Kidney (tissue), 14 donors: ENCODE data around the gene SNX9. TPM values are rescaled to one million over a fixed set of nuclear protein-coding genes. Genes with fewer than 3 reads are reported as not detected.

Experiments
- DNase-seq, 5 donors: peaks; one replicate each; pipeline ENCODE4 v3.0.0-alpha.2; 2013 to 2020
- FAIRE-seq: peaks from 2 replicates; lab custom pipeline; 2012; peaks lifted over from hg19 to GRCh38; lab: Jason Lieb, UNC
- H3K27ac ChIP-seq, 2 donors: one replicate each; pipeline ENCODE4 v1.7.0; 2013; ENCODE audit warnings: low read depth in 2 of 2, low read length in 2 of 2, inconsistent platforms in 1 of 2
- H3K27me3 ChIP-seq: one replicate; pipeline ENCODE4 v1.7.1; 2013; ENCODE audit warnings: low read length, inconsistent platforms; ENCODE audit not compliant: control insufficient read depth, insufficient read depth
- H3K36me3 ChIP-seq, 3 donors: one replicate each; pipeline versions ENCODE4 v1.7.0 to v1.7.1; 2013; ENCODE audit warnings: low read length in 3 of 3, control low read depth in 1 of 3, inconsistent platforms in 1 of 3; ENCODE audit not compliant: insufficient read depth in 3 of 3, control insufficient read depth in 2 of 3
- H3K4me1 ChIP-seq, 3 donors: one replicate each; pipeline versions ENCODE4 v1.7.0 to v1.7.1; 2013; ENCODE audit warnings: low read length in 3 of 3, inconsistent platforms in 1 of 3, low read depth in 1 of 3; ENCODE audit not compliant: control insufficient read depth in 2 of 3, insufficient read depth in 2 of 3
- H3K4me3 ChIP-seq, 3 donors: one replicate each; pipeline versions ENCODE4 v1.7.0 to v1.8.1; 2013; ENCODE audit warnings: low read length in 3 of 3, control low read depth in 1 of 3, inconsistent platforms in 1 of 3
- H3K9ac ChIP-seq, 3 donors: one replicate each; pipeline versions ENCODE4 v1.7.0 to v1.7.1; 2013; ENCODE audit warnings: low read length in 3 of 3, control low read depth in 1 of 3, inconsistent platforms in 1 of 3
- H3K9me3 ChIP-seq, 3 donors: one replicate each; pipeline versions ENCODE4 v1.7.0 to v1.7.1; 2013; ENCODE audit warnings: low read length in 3 of 3, control low read depth in 1 of 3, inconsistent platforms in 1 of 3; ENCODE audit not compliant: control insufficient read depth in 2 of 3, insufficient read depth in 1 of 3
- intact Hi-C: fragments of 100-400 bp; cut with DNase I; formaldehyde crosslinking; loops from one replicate; pipeline ENCODE4 v1.11.1; 2022
- polyA plus RNA-seq: library from polyadenylated mRNA; stranded (reverse); fragments of 350-450 nt; fragmentation: Illumina TruSeq; extraction: RNeasy Lipid Tissue Mini Kit (QIAGEN cat#74804); gene quantifications from one replicate; pipeline ENCODE4 v1.2.3, GENCODE V29; 2014; ENCODE audit warnings: low read depth, low replicate concordance; ENCODE audit not compliant: insufficient read depth
- total RNA-seq: library from RNA; stranded (reverse); fragmentation: NEBNext Ultra II Directional; extraction: Animal tissue kit (Norgen Biotek cat#: 25700); gene quantifications from one replicate; pipeline ENCODE4 v1.2.1, GENCODE V29; 2021
- TF ChIP-seq, protein P1 (sequence below): IDR thresholded peaks from 3 replicates; pipeline ENCODE4 v1.5.1; 2012; ENCODE audit warnings: mild to moderate bottlenecking, moderate library complexity, borderline replicate concordance; ENCODE audit not compliant: insufficient read depth; ENCODE audit errors: extremely low read depth
- donor health status: control.
- donor health status: control.
- donor health status: control.
- donor health status: control.
- donor health status: control.
- donor health status: DM: yes; HTN: yes; CAD: no.
- donor health status: Normal renal cell carcinoma (clear cell type).

Gene SNX9
- total and polyA plus RNA-seq, 2 donors from 2014 or later, result 25.2 to 49.3 TPM

DNA sequence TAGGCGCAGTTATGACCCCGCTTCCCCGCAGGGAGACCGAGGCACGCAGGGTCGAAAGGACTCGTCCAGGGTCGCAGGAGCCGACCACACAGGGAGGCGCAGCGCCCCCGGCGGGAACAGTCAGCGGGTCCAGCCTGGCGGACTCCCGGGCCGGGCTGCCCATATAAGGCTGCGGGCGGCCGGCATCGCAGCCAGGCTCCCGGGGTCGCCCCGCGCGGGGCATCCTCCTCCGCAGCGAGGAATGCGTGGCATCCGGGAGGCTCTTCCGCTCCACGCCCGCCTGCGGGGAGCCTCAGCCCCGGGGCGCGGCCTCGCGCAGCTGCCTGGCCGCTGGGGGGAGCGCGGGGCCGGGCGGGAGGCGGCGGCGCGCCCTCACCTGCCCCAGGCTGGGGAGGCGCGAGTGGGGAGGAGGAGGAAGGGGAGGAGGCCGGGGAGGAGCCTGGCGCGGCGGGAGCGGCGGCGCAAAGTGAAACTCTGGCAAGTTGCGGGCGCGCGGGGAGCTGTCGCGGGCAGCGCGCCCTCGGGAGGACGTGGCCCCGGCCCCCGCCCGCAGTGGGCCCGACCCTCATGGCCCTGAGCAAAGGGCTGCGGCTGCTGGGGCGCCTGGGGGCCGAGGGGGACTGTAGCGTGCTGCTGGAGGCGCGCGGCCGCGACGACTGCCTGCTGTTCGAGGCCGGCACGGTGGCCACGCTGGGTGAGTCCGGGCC is 158.5 kb downstream of the SNX9 start, which contains the start of gene SYNJ2:
Gene SYNJ2 (plus strand): TSS at position 469 of the 707 bp plus-strand sequence. CDS start 99 bp downstream, at position 568.
- H3K36me3 ChIP-seq, result no peaks in the 10 kb centered on the region
- TF ChIP-seq, protein P1, sequence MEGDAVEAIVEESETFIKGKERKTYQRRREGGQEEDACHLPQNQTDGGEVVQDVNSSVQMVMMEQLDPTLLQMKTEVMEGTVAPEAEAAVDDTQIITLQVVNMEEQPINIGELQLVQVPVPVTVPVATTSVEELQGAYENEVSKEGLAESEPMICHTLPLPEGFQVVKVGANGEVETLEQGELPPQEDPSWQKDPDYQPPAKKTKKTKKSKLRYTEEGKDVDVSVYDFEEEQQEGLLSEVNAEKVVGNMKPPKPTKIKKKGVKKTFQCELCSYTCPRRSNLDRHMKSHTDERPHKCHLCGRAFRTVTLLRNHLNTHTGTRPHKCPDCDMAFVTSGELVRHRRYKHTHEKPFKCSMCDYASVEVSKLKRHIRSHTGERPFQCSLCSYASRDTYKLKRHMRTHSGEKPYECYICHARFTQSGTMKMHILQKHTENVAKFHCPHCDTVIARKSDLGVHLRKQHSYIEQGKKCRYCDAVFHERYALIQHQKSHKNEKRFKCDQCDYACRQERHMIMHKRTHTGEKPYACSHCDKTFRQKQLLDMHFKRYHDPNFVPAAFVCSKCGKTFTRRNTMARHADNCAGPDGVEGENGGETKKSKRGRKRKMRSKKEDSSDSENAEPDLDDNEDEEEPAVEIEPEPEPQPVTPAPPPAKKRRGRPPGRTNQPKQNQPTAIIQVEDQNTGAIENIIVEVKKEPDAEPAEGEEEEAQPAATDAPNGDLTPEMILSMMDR, result peak; percentile 14
- no peaks in the 10 kb centered on the region for H3K9me3 ChIP-seq
- no peak for FAIRE-seq
- peak within 1 kb of the TSS; percentile 41 to 66 (median 61) for H3K4me3 ChIP-seq
- H3K27me3 ChIP-seq, result no peaks in the 10 kb centered on the region
- DNase-seq, result peak; percentile 79 to 95 (median 86)
- peaks cover 0 to 13% (median 12%) of the 10 kb centered on the region in 3 donors for H3K4me1 ChIP-seq
- H3K9ac ChIP-seq, result peak within 1 kb of the TSS; percentile 2 to 39 (median 31)
- intact Hi-C loops, result no loop called here
- peak within 1 kb of the TSS; percentile 25 to 69 for H3K27ac ChIP-seq

DNA sequence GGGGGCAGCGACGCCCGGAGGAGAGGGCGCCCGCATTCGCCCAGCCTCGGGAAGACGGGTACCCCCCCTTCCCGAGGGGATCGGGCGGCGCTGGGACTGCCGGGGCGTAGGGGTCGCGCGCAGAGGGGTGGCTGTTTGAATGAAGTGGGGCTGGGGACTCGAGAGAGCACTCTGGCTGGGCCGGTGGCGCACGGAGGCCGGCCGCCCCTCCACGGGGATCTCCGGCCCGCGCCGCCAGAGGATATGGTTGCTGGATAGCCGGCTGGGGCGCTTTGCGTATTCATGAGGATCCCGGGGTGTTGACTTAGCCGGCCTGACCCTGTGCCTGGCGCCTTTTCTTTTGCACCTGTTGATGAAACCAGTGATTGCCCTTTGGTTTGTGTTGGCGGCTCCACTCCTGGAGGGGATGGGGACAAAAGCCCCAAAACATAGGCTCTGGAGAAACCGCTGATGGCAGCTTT is 159.1 kb downstream of the SNX9 start:
- peak overlapping the region; percentile 41 to 66 (median 61) for H3K4me3 ChIP-seq
- peak in 2 of 5 donors; percentile 45 to 71 for DNase-seq
- H3K27ac ChIP-seq, result peak overlapping the region in 1 of 2 donors; percentile 58
- peak overlapping the region; percentile 2 to 28 (median 8) for H3K9ac ChIP-seq
- H3K9me3 ChIP-seq, result no peaks in the 10 kb centered on the region
- peaks cover 0 to 13% (median 12%) of the 10 kb centered on the region in 3 donors for H3K4me1 ChIP-seq
- intact Hi-C loops, result no loop called here
- H3K27me3 ChIP-seq, result no peaks in the 10 kb centered on the region
- TF ChIP-seq, protein P1, result no peak
- no peak for FAIRE-seq
- no peaks in the 10 kb centered on the region for H3K36me3 ChIP-seq

GRCh38 chr6:157982563-157983405 is 159.7 kb downstream of the SNX9 start:
- FAIRE-seq, result no peak
- Histone ChIP-seq H3K9me3 (no peaks in the 10 kb centered on the region), H3K4me1 (peaks cover 0 to 13% (median 12%) of the 10 kb centered on the region in 3 donors), H3K27ac (no peak overlapping the region), H3K27me3 (no peaks in the 10 kb centered on the region), H3K9ac (peak overlapping the region; percentile 2 to 28 (median 8)), H3K36me3 (no peaks in the 10 kb centered on the region), H3K4me3 (peak overlapping the region; percentile 41 to 66 (median 61))
- TF ChIP-seq, protein P1, result no peak
- DNase-seq, result no peak
- intact Hi-C loops, result no loop called here
